Ectodermal cell (in vitro differentiated cells): ENCODE measurements around the gene CLPTM1L.
"Not testable (repeated sequence)": the region's sequence is repeated elsewhere in the genome, so short reads cannot be mapped to it uniquely, and the experiment has no call there.

Experiments
- H3K27ac ChIP-seq: 2 replicates; pipeline ENCODE4 v1.7.0; 2013; ENCODE audit warnings: mild to moderate bottlenecking, low read depth, low read length; ENCODE audit not compliant: insufficient read depth, poor library complexity, severe bottlenecking
- H3K27me3 ChIP-seq: 2 replicates; pipeline ENCODE4 v1.7.0; 2013; ENCODE audit warnings: mild to moderate bottlenecking, low read length; ENCODE audit not compliant: insufficient read depth, control insufficient read depth, poor library complexity, severe bottlenecking
- H3K36me3 ChIP-seq: one replicate; pipeline ENCODE4 v1.7.0; 2013; ENCODE audit warnings: low read length; ENCODE audit not compliant: control insufficient read depth, insufficient read depth
- H3K4me1 ChIP-seq: one replicate; pipeline ENCODE4 v1.7.0; 2013; ENCODE audit warnings: low read length; ENCODE audit not compliant: control insufficient read depth, insufficient read depth
- H3K4me3 ChIP-seq: 2 replicates; pipeline ENCODE4 v1.7.0; 2013; ENCODE audit warnings: low read depth, low read length, control low read depth; ENCODE audit not compliant: insufficient read depth
- H3K9me3 ChIP-seq: 2 replicates; pipeline ENCODE4 v1.7.0; 2013; ENCODE audit warnings: mild to moderate bottlenecking, low read length, moderate library complexity; ENCODE audit not compliant: control insufficient read depth
- WGBS, 2 experiments: methylation state at CpG; one replicate each; pipeline ENCODE4 v1.1.7; 2013; ENCODE audit warnings: missing lambda C conversion rate in 2 of 2; 5-methylcytosine and 5-hydroxymethylcytosine counted together

The CLPTM1L gene

GRCh38 chr5:1326901-1327756 is 17.8 kb downstream of the CLPTM1L start:
- Histone ChIP-seq H3K36me3 (peaks cover 28% of the 10 kb centered on the region), H3K27ac (peak overlapping the region; percentile 79)
- H3K27me3 ChIP-seq, H3K4me3 ChIP-seq, H3K9me3 ChIP-seq, H3K4me1 ChIP-seq: not testable (repeated sequence)
- 92 to 93% methylated on average over 6 of the region's 6 CpGs for WGBS, 2 experiments

- H3K27ac ChIP-seq: peak overlapping the region; percentile 50
- H3K36me3 ChIP-seq: peaks cover 32% of the 10 kb centered on the region
- not testable (repeated sequence) for H3K4me1 ChIP-seq, H3K27me3 ChIP-seq, H3K4me3 ChIP-seq, H3K9me3 ChIP-seq
- 90 to 94% methylated on average over 5 of the region's 5 CpGs for WGBS, 2 experiments
Measured at GRCh38 chr5:1326532-1326875, 18.4 kb downstream of the CLPTM1L start.

- Histone ChIP-seq H3K4me1 (no peaks in the 10 kb centered on the region), H3K4me3 (no peak overlapping the region), H3K9me3 (no peaks in the 10 kb centered on the region), H3K36me3 (peaks cover 35% of the 10 kb centered on the region), H3K27ac (no peak overlapping the region), H3K27me3 (no peaks in the 10 kb centered on the region)
- 95% methylated on average over 22 of the region's 22 CpGs for WGBS, 2 experiments
Measured at GRCh38 chr5:1325870-1326531, 18.9 kb downstream of the CLPTM1L start.

DNA sequence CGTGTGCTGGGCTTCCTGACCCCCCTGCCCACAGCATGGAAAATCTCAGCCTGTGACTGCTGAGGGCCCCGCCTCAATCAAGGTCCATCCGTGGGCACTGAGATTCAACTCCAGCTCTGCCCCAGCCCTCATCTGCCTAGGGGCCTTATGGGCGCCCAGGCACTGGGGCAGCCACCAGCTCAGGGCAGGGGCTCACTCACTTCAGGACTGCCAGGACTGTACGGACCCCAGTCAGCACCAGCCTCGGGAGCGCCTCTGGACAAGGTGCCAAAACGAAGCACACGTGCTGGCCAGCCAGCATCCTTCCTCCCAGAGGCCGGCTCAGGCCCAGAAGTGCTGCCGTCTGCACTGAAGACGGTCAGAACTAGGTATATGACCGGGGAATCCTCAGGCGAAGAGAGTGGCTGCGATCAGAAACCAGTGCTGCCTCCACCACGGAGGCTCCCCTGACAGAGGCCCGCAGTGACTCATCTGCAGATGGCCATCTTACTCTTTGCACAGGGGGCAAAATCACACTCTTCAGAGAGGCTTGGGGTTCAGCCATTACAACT is 19.6 kb downstream of the CLPTM1L start:
- Histone ChIP-seq H3K27me3 (no peaks in the 10 kb centered on the region), H3K4me3 (no peak overlapping the region), H3K4me1 (no peaks in the 10 kb centered on the region), H3K36me3 (peaks cover 28% of the 10 kb centered on the region), H3K9me3 (no peaks in the 10 kb centered on the region), H3K27ac (no peak overlapping the region)
- WGBS, 2 experiments: 94 to 95% methylated on average over 17 of the region's 17 CpGs

DNA sequence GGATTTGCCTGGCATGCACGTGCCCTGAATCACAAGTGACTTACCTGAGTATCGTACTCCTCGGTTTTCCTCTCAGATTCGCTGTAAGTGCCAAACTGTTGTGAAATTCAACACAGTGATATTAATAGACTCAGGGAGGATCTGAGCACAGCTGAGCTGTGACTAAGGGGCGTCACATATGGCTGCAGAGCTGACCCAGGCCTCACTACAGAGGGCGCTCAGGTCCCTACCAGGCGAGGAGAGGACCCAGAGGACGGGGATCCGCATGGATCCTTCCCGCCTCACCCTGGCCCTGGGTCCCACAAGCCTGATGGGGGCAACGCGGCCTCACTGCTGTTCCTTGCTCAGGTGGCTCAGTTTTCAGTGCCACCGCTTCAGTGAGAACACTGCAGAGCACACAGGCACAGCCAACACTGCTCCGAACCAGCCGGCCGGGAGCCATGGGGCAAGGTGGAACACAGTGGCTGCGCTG is 20.1 kb downstream of the CLPTM1L start:
- no peaks in the 10 kb centered on the region for H3K4me1 ChIP-seq
- no peak overlapping the region for H3K27ac ChIP-seq
- H3K36me3 ChIP-seq: peaks cover 23% of the 10 kb centered on the region
- no peaks in the 10 kb centered on the region for H3K9me3 ChIP-seq
- WGBS, 2 experiments: 93 to 96% methylated on average over 17 of the region's 17 CpGs
- no peak overlapping the region for H3K4me3 ChIP-seq
- H3K27me3 ChIP-seq: no peaks in the 10 kb centered on the region

- peaks cover 21% of the 10 kb centered on the region for H3K36me3 ChIP-seq
- no peaks in the 10 kb centered on the region for H3K9me3 ChIP-seq
- H3K27ac ChIP-seq: no peak overlapping the region
- WGBS, 2 experiments: 96 to 97% methylated on average over 15 of the region's 15 CpGs
- no peaks in the 10 kb centered on the region for H3K4me1 ChIP-seq
- no peak overlapping the region for H3K4me3 ChIP-seq
- no peaks in the 10 kb centered on the region for H3K27me3 ChIP-seq
Measured at GRCh38 chr5:1324301-1324700, 20.6 kb downstream of the CLPTM1L start.

GRCh38 chr5:1323803-1324173 is 21.1 kb downstream of the CLPTM1L start:
- Histone ChIP-seq H3K36me3 (peaks cover 24% of the 10 kb centered on the region), H3K9me3 (no peaks in the 10 kb centered on the region)

GRCh38 chr5:1322955-1323802 is 21.7 kb downstream of the CLPTM1L start:
- no peaks in the 10 kb centered on the region for H3K4me1 ChIP-seq
- H3K36me3 ChIP-seq: peaks cover 27% of the 10 kb centered on the region
- 94% methylated on average over 24 of the region's 24 CpGs for whole genome bisulfite sequencing, 2 experiments

More at GRCh38 chr5:1323803-1324173, 21.1 kb downstream of the CLPTM1L start:
- H3K27me3 ChIP-seq: no peaks in the 10 kb centered on the region
- H3K4me1 ChIP-seq: no peaks in the 10 kb centered on the region
- H3K4me3 ChIP-seq: no peak overlapping the region
- no peak overlapping the region for H3K27ac ChIP-seq
- WGBS, 2 experiments: 94 to 95% methylated on average over 13 of the region's 13 CpGs

DNA sequence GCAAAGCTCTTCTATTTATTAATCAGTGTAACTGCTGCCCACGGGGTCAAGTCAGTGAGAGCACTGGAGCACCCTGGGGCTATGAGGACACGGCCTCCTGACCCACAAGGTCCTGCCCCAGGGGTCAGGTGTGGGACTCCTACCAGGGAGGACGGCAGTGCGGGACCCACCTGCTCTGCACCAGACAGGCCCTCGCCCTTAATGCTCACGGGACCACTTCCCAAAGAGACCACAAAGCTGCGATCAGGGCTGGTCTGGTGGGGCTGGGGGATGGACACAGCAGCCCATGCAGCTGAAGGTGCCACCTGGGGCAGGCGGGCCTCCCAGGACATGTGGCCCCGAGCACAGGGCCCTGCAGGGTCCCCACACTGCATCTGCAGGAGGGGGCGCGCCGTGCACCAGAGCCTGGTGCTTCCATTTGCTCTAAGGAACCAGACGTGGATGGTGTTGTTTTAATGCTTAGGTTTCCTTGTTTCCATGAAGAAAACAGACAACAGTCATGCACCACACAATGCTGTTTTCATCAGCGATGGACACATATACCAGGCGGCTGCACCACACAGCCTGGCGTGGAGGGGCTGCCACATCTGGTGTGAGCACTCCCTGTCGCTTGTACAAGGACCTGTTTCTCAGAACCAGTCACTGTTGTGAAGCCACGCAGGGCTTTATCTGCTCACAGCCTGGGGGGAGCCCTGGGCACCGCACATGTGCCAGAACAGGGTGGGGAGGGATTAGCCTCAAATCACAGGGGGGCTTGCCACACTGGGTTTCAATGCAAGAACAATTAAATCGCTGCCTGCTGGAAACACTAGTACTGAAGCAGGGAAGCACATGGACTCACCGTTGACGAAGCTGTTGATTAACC is 22.6 kb downstream of the CLPTM1L start:
- no peaks in the 10 kb centered on the region for H3K4me1 ChIP-seq
- H3K9me3 ChIP-seq: no peaks in the 10 kb centered on the region
- H3K27ac ChIP-seq: no peak overlapping the region
- no peak overlapping the region for H3K4me3 ChIP-seq
- H3K27me3 ChIP-seq: no peaks in the 10 kb centered on the region
- H3K36me3 ChIP-seq: peaks cover 27% of the 10 kb centered on the region
- 95 to 97% methylated on average over 22 of the region's 22 CpGs for WGBS, 2 experiments

More at GRCh38 chr5:1322955-1323802, 21.7 kb downstream of the CLPTM1L start:
- no peak overlapping the region for H3K4me3 ChIP-seq
- H3K9me3 ChIP-seq: no peaks in the 10 kb centered on the region
- H3K27me3 ChIP-seq: no peaks in the 10 kb centered on the region
- H3K27ac ChIP-seq: no peak overlapping the region
